MM.1S (cell line): ENCODE measurements around the gene MITF.

Source experiments
- DNase-seq: peaks from one replicate; pipeline ENCODE4 v3.0.0-alpha.2; 2015
- H2AFZ ChIP-seq: fragments of 300-600 bp; sonication (generic); 2 replicates; pipeline ENCODE4 v1.6.0; 2016; ENCODE audit warnings: antibody characterized with exemption, low read length
- H3F3A ChIP-seq: fragments of 300-600 bp; sonication (generic); 2 replicates; pipeline ENCODE4 v1.6.1; 2016; ENCODE audit warnings: mild to moderate bottlenecking, antibody characterized with exemption, low read length, moderate library complexity, mixed read lengths; ENCODE audit not compliant: insufficient read depth
- H3K27ac ChIP-seq: fragments of 300-600 bp; sonication (generic); 2 replicates; pipeline ENCODE4 v1.5.1; 2016; ENCODE audit warnings: mild to moderate bottlenecking, low read length
- H3K27me3 ChIP-seq: fragments of 300-600 bp; sonication (generic); replicated peaks from 2 replicates; pipeline ENCODE4 v1.6.0; 2016; ENCODE audit warnings: low read length; ENCODE audit not compliant: insufficient read depth
- H3K36me3 ChIP-seq: fragments of 300-600 bp; sonication (generic); replicated peaks from 2 replicates; pipeline ENCODE4 v1.6.1; 2016; ENCODE audit warnings: mild to moderate bottlenecking, low read length, mixed read lengths; ENCODE audit not compliant: insufficient read depth
- H3K4me1 ChIP-seq: fragments of 300-600 bp; sonication (generic); 2 replicates; pipeline ENCODE4 v1.6.1; 2016; ENCODE audit warnings: low read length, mixed read lengths
- H3K4me2 ChIP-seq: fragments of 300-600 bp; sonication (generic); 2 replicates; pipeline ENCODE4 v1.6.0; 2016; ENCODE audit warnings: low read depth, low read length
- H3K4me3 ChIP-seq: fragments of 300-600 bp; sonication (generic); 2 replicates; pipeline ENCODE4 v1.5.1; 2016; ENCODE audit warnings: low read length, mixed read lengths
- H3K79me2 ChIP-seq: fragments of 300-600 bp; sonication (generic); 2 replicates; pipeline ENCODE4 v1.6.1; 2016; ENCODE audit warnings: mixed run types, low read length, mixed read lengths
- H3K9ac ChIP-seq: fragments of 300-600 bp; sonication (generic); 2 replicates; pipeline ENCODE4 v1.6.1; 2016; ENCODE audit warnings: low read length, mixed read lengths
- H3K9me2 ChIP-seq: fragments of 300-600 bp; sonication (generic); replicated peaks from 2 replicates; pipeline ENCODE4 v1.6.1; 2016; ENCODE audit warnings: mild to moderate bottlenecking, low read length, mixed read lengths; ENCODE audit not compliant: insufficient read depth
- H3K9me3 ChIP-seq: fragments of 300-600 bp; sonication (generic); replicated peaks from 2 replicates; pipeline ENCODE4 v1.6.1; 2016; ENCODE audit warnings: mild to moderate bottlenecking, low read length, mixed read lengths; ENCODE audit not compliant: insufficient read depth
- H4K20me1 ChIP-seq: fragments of 300-600 bp; sonication (generic); 2 replicates; pipeline ENCODE4 v1.6.1; 2016; ENCODE audit warnings: mild to moderate bottlenecking, low read length, moderate library complexity, mixed read lengths; ENCODE audit not compliant: insufficient read depth
- CTCF ChIP-seq: fragments of 300-600 bp; sonication (generic); IDR thresholded peaks from 2 replicates; pipeline ENCODE4 v1.5.1; 2016; ENCODE audit warnings: antibody characterized with exemption, low read length, mixed read lengths
- EZH2 ChIP-seq: fragments of 300-600 bp; sonication (generic); optimal IDR thresholded peaks from 2 replicates; pipeline ENCODE3; 2017; ENCODE audit warnings: low read depth, mild to moderate bottlenecking, antibody characterized with exemption, low read length, mixed read lengths
- EZH2phosphoT487 ChIP-seq: fragments of 300-600 bp; sonication (generic); IDR thresholded peaks from 2 replicates; pipeline ENCODE4 v1.6.1; 2018; ENCODE audit warnings: antibody characterized with exemption, low read length

The MITF gene

GRCh38 chr3:69695443-69695842 is 43.8 kb upstream of the MITF start:
- no peak for DNase-seq
- Histone ChIP-seq H3K36me3 (no peaks in the 10 kb centered on the region), H3K9me3 (no peaks in the 10 kb centered on the region), H2AFZ (no peak overlapping the region), H3K4me2 (no peak overlapping the region), H3K4me3 (no peak overlapping the region), H3K4me1 (no peaks in the 10 kb centered on the region), H3K27me3 (no peaks in the 10 kb centered on the region), H4K20me1 (no peaks in the 10 kb centered on the region), H3K79me2 (no peaks in the 10 kb centered on the region), H3K9me2 (no peaks in the 10 kb centered on the region), H3K27ac (no peak overlapping the region), H3F3A (no peaks in the 10 kb centered on the region), H3K9ac (no peak overlapping the region)
- no peak for TF ChIP-seq EZH2
- TF ChIP-seq CTCF, result no peak
- no peak for TF ChIP-seq EZH2phosphoT487

- no peaks in the 10 kb centered on the region for H3K9me3 ChIP-seq
- H3K27ac ChIP-seq, result no peak overlapping the region
- no peak for TF ChIP-seq EZH2phosphoT487
- TF ChIP-seq EZH2, result no peak
- TF ChIP-seq CTCF, result no peak
- no peaks in the 10 kb centered on the region for H3K79me2 ChIP-seq
- no peaks in the 10 kb centered on the region for H3K27me3 ChIP-seq
- H3K9me2 ChIP-seq, result no peaks in the 10 kb centered on the region
- H2AFZ ChIP-seq, result no peak overlapping the region
- H3K4me3 ChIP-seq, result no peak overlapping the region
- no peak overlapping the region for H3K4me2 ChIP-seq
- H3K4me1 ChIP-seq, result no peaks in the 10 kb centered on the region
- H3F3A ChIP-seq, result no peaks in the 10 kb centered on the region
- no peaks in the 10 kb centered on the region for H4K20me1 ChIP-seq
- H3K9ac ChIP-seq, result no peak overlapping the region
- no peaks in the 10 kb centered on the region for H3K36me3 ChIP-seq
- no peak for DNase-seq
These were observed 43.3 kb upstream of the MITF start for GRCh38 chr3:69695933-69696332.

GRCh38 chr3:69696367-69696766 is 42.9 kb upstream of the MITF start:
- Histone ChIP-seq H3K36me3 (no peaks in the 10 kb centered on the region), H3K79me2 (no peaks in the 10 kb centered on the region), H3K9me3 (no peaks in the 10 kb centered on the region), H3F3A (no peaks in the 10 kb centered on the region), H3K27me3 (no peaks in the 10 kb centered on the region), H4K20me1 (no peaks in the 10 kb centered on the region), H3K4me3 (no peak overlapping the region), H3K9me2 (no peaks in the 10 kb centered on the region), H3K27ac (no peak overlapping the region), H3K9ac (no peak overlapping the region), H3K4me1 (no peaks in the 10 kb centered on the region), H2AFZ (no peak overlapping the region), H3K4me2 (no peak overlapping the region)
- no peak for TF ChIP-seq EZH2phosphoT487
- TF ChIP-seq CTCF, result no peak
- no peak for TF ChIP-seq EZH2
- no peak for DNase-seq

GRCh38 chr3:69697381-69697780 is 41.9 kb upstream of the MITF start:
- no peaks in the 10 kb centered on the region for H3K36me3 ChIP-seq
- no peaks in the 10 kb centered on the region for H3K79me2 ChIP-seq
- no peak overlapping the region for H3K4me3 ChIP-seq
- TF ChIP-seq EZH2 (no peak), CTCF (no peak), EZH2phosphoT487 (no peak)
- no peaks in the 10 kb centered on the region for H3K27me3 ChIP-seq
- H3K9me2 ChIP-seq, result no peaks in the 10 kb centered on the region
- no peaks in the 10 kb centered on the region for H3F3A ChIP-seq
- no peaks in the 10 kb centered on the region for H3K9me3 ChIP-seq
- no peak overlapping the region for H3K4me2 ChIP-seq
- no peak overlapping the region for H3K9ac ChIP-seq
- H3K4me1 ChIP-seq, result no peaks in the 10 kb centered on the region
- H3K27ac ChIP-seq, result no peak overlapping the region
- H4K20me1 ChIP-seq, result no peaks in the 10 kb centered on the region
- H2AFZ ChIP-seq, result no peak overlapping the region
- no peak for DNase-seq
